ENCODE results near the gene FKBP6. TPM values are rescaled to one million over a fixed set of nuclear protein-coding genes. Genes with fewer than 3 reads are reported as not detected.
"Not testable (repeated sequence)": the region's sequence is repeated elsewhere in the genome, so short reads cannot be mapped to it uniquely, and the experiment has no call there.

Gene FKBP6
- total RNA-seq, 1 donor from 2014 or later = not detected

GRCh38 chr7:73319541-73319940 lies 8.4 kb upstream of the FKBP6 start:
- DNase-seq (ENCODE audit: missing footprints); intact Hi-C loops (cut with DNase I); ATAC-seq: not testable (repeated sequence)

GRCh38 chr7:73320009-73320408 lies 8.0 kb upstream of the FKBP6 start:
- intact Hi-C loops (cut with DNase I); DNase-seq (ENCODE audit: missing footprints); ATAC-seq: not testable (repeated sequence)

- ATAC-seq; DNase-seq (ENCODE audit: missing footprints); intact Hi-C loops (cut with DNase I): not testable (repeated sequence)
These were observed 4.4 kb upstream of the FKBP6 start for GRCh38 chr7:73323434-73324080.

GRCh38 chr7:73324081-73324845 lies 3.7 kb upstream of the FKBP6 start:
- peak; percentile 70 for ATAC-seq
- DNase-seq (ENCODE audit: missing footprints); intact Hi-C loops (cut with DNase I): not testable (repeated sequence)

- ATAC-seq; intact Hi-C loops (cut with DNase I); DNase-seq (ENCODE audit: missing footprints): not testable (repeated sequence)
These were observed 2.5 kb upstream of the FKBP6 start for GRCh38 chr7:73325424-73325823.

GRCh38 chr7:73327449-73327848 lies 512 bp upstream of the FKBP6 start:
- DNase-seq (ENCODE audit: missing footprints); intact Hi-C loops (cut with DNase I); ATAC-seq: not testable (repeated sequence)

- intact Hi-C loops (cut with DNase I) = no loop called here
- ATAC-seq (no peak), DNase-seq (ENCODE audit: missing footprints) (no peak)
These were observed 735 bp downstream of the FKBP6 start for GRCh38 chr7:73328696-73329095.

GRCh38 chr7:73329861-73330581 lies 2.1 kb downstream of the FKBP6 start:
- intact Hi-C loops (cut with DNase I) = no loop called here
- DNase-seq (ENCODE audit: missing footprints) (no peak), ATAC-seq (peak; percentile 70)

- intact Hi-C loops (cut with DNase I) = no loop called here
- no peak for ATAC-seq
- DNase-seq (ENCODE audit: missing footprints) = no peak
These were observed 2.8 kb downstream of the FKBP6 start for GRCh38 chr7:73330772-73331171.

- intact Hi-C loops (cut with DNase I) = no loop called here
- no peak for ATAC-seq
These were observed 4.5 kb downstream of the FKBP6 start for GRCh38 chr7:73332447-73332846.

GRCh38 chr7:73338321-73338720 lies 10.4 kb downstream of the FKBP6 start:
- DNase-seq (ENCODE audit: missing footprints) (no peak), ATAC-seq (no peak)
- intact Hi-C loops (cut with DNase I) = no loop called here

More at GRCh38 chr7:73332447-73332846, 4.5 kb downstream of the FKBP6 start:
- DNase-seq (ENCODE audit: missing footprints) = no peak

- ATAC-seq (no peak), DNase-seq (ENCODE audit: missing footprints) (no peak)
- intact Hi-C loops (cut with DNase I) = no loop called here
These were observed 12.6 kb downstream of the FKBP6 start for GRCh38 chr7:73340514-73340913.

- DNase-seq (ENCODE audit: missing footprints) (no peak), ATAC-seq (no peak)
- intact Hi-C loops (cut with DNase I) = loop anchor here (2.0 kb wide), 1 partner anchor 109 kb away; no protein-coding TSS in a partner anchor
These were observed 13.9 kb downstream of the FKBP6 start for GRCh38 chr7:73341877-73342276.

- DNase-seq (ENCODE audit: missing footprints) (no peak), ATAC-seq (peak; percentile 85)
- intact Hi-C loops (cut with DNase I) = loop anchor here (2.0 kb wide), 1 partner anchor 108 kb away; no protein-coding TSS in a partner anchor
These were observed 14.7 kb downstream of the FKBP6 start for GRCh38 chr7:73342645-73343044.

GRCh38 chr7:73343671-73344380 lies 15.9 kb downstream of the FKBP6 start:
- DNase-seq (ENCODE audit: missing footprints) = no peak
- intact Hi-C loops (cut with DNase I) = loop anchor here (2.0 kb wide), 1 partner anchor 107 kb away; no protein-coding TSS in a partner anchor

GRCh38 chr7:73345538-73345937 lies 17.6 kb downstream of the FKBP6 start:
- intact Hi-C loops (cut with DNase I) = no loop called here
- DNase-seq (ENCODE audit: missing footprints) = no peak
- no peak for ATAC-seq

More at GRCh38 chr7:73343671-73344380, 15.9 kb downstream of the FKBP6 start:
- ATAC-seq = no peak

- DNase-seq (ENCODE audit: missing footprints) (no peak), ATAC-seq (no peak)
- intact Hi-C loops (cut with DNase I) = no loop called here
These were observed 18.0 kb downstream of the FKBP6 start for GRCh38 chr7:73345951-73346350.

GRCh38 chr7:73349763-73350162 lies 21.8 kb downstream of the FKBP6 start:
- ATAC-seq (no peak), DNase-seq (ENCODE audit: missing footprints) (no peak)
- intact Hi-C loops (cut with DNase I) = no loop called here
